Trophoblast cell (in vitro differentiated cells and primary cell): ENCODE data around the gene PHLDA3.

Experiments used
- DNase-seq, 2 donors: peaks; one replicate each; pipeline ENCODE4 v3.0.0-alpha.2; 2016
- H2AFZ ChIP-seq: 2 replicates; pipeline ENCODE4 v1.6.1; 2013; ENCODE audit warnings: low read length, moderate library complexity, mild to moderate bottlenecking; ENCODE audit not compliant: insufficient read depth, poor library complexity
- H2AK5ac ChIP-seq: 2 replicates; pipeline ENCODE4 v1.6.1; 2013; ENCODE audit warnings: mild to moderate bottlenecking, low read length
- H2BK120ac ChIP-seq: 2 replicates; pipeline ENCODE4 v1.6.1; 2013; ENCODE audit warnings: low read length, mild to moderate bottlenecking, moderate library complexity; ENCODE audit not compliant: insufficient read depth, poor library complexity
- H2BK12ac ChIP-seq: 2 replicates; pipeline ENCODE4 v1.6.1; 2013; ENCODE audit warnings: mild to moderate bottlenecking, low read length, moderate library complexity
- H2BK5ac ChIP-seq: 2 replicates; pipeline ENCODE4 v1.6.1; 2013; ENCODE audit warnings: low read length, low read depth, moderate library complexity, mild to moderate bottlenecking; ENCODE audit not compliant: poor library complexity
- H3K14ac ChIP-seq: 2 replicates; pipeline ENCODE4 v1.6.1; 2013; ENCODE audit warnings: mild to moderate bottlenecking, low read length
- H3K18ac ChIP-seq: 2 replicates; pipeline ENCODE4 v1.6.1; 2013; ENCODE audit warnings: mild to moderate bottlenecking, low read length
- H3K23ac ChIP-seq: 2 replicates; pipeline ENCODE4 v1.6.1; 2013; ENCODE audit warnings: low read length
- H3K27ac ChIP-seq: 2 replicates; pipeline ENCODE4 v1.5.1; 2013; ENCODE audit warnings: low read depth, mild to moderate bottlenecking, inconsistent platforms, low read length, moderate library complexity
- H3K27me3 ChIP-seq: 2 replicates; pipeline ENCODE4 v1.6.1; 2013; ENCODE audit warnings: inconsistent platforms, mild to moderate bottlenecking, low read length, moderate library complexity; ENCODE audit not compliant: insufficient read depth
- H3K36me3 ChIP-seq, 2 experiments: 1 replicate in 1 of 2; 2 replicates in 1 of 2; pipeline ENCODE4 v1.6.1; 2013; ENCODE audit warnings: low read length in 2 of 2, mild to moderate bottlenecking in 2 of 2, moderate library complexity in 1 of 2; ENCODE audit not compliant: insufficient read depth in 2 of 2, control insufficient read depth in 1 of 2
- H3K4ac ChIP-seq: 2 replicates; pipeline ENCODE4 v1.6.1; 2013; ENCODE audit warnings: low read depth, mild to moderate bottlenecking, low read length, moderate library complexity
- H3K4me1 ChIP-seq, 2 experiments: 1 replicate in 1 of 2; 2 replicates in 1 of 2; pipeline ENCODE4 v1.6.1; 2013; ENCODE audit warnings: low read length in 2 of 2, mild to moderate bottlenecking in 2 of 2, moderate library complexity in 1 of 2; ENCODE audit not compliant: insufficient read depth in 2 of 2, control insufficient read depth in 1 of 2
- H3K4me2 ChIP-seq: 2 replicates; pipeline ENCODE4 v1.6.1; 2013; ENCODE audit warnings: inconsistent platforms, mild to moderate bottlenecking, low read length, moderate library complexity
- H3K4me3 ChIP-seq: 2 replicates; pipeline ENCODE4 v1.5.1; 2013; ENCODE audit warnings: mild to moderate bottlenecking, low read depth, low read length, inconsistent platforms
- H3K79me1 ChIP-seq: one replicate; pipeline ENCODE4 v1.6.1; 2013; ENCODE audit warnings: low read length
- H3K79me2 ChIP-seq: 2 replicates; pipeline ENCODE4 v1.6.1; 2013; ENCODE audit warnings: low read length, mild to moderate bottlenecking; ENCODE audit not compliant: control insufficient read depth, insufficient read depth, poor library complexity
- H3K9ac ChIP-seq: 2 replicates; pipeline ENCODE4 v1.6.1; 2013; ENCODE audit warnings: mild to moderate bottlenecking, low read length
- H3K9me3 ChIP-seq: 2 replicates; pipeline ENCODE4 v1.6.1; 2013; ENCODE audit warnings: low read depth, mild to moderate bottlenecking, control low read depth, inconsistent platforms, low read length; ENCODE audit not compliant: insufficient read depth
- H4K12ac ChIP-seq: 2 replicates; pipeline ENCODE4 v1.6.1; 2013; ENCODE audit warnings: low read depth, mild to moderate bottlenecking, low read length, moderate library complexity
- H4K8ac ChIP-seq: 2 replicates; pipeline ENCODE4 v1.6.1; 2013; ENCODE audit warnings: low read depth, mild to moderate bottlenecking, low read length, moderate library complexity
- H4K91ac ChIP-seq: one replicate; pipeline ENCODE4 v1.6.1; 2013; ENCODE audit warnings: low read depth, mild to moderate bottlenecking, low read length, moderate library complexity
- WGBS: extraction: QIAGEN DNeasy Blood & Tissue Kit; methylation state at CpG from one replicate; pipeline ENCODE4 v1.1.7; 2013; ENCODE audit warnings: missing lambda C conversion rate; ENCODE audit not compliant: insufficient read length, insufficient coverage; ENCODE audit errors: extremely low coverage; 5-methylcytosine and 5-hydroxymethylcytosine counted together

The PHLDA3 gene

GRCh38 chr1:201508809-201509208 lies 39.8 kb upstream of the PHLDA3 start:
- H4K12ac ChIP-seq: no peak overlapping the region
- no peak overlapping the region for H4K8ac ChIP-seq
- H3K4me2 ChIP-seq: no peak overlapping the region
- peak overlapping the region; percentile 69 for H4K91ac ChIP-seq
- no peak overlapping the region for H2BK5ac ChIP-seq
- no peak overlapping the region for H3K23ac ChIP-seq
- peaks cover 65% of the 10 kb centered on the region for H3K79me1 ChIP-seq
- no peak overlapping the region for H3K4ac ChIP-seq
- H3K79me2 ChIP-seq: peaks cover 29% of the 10 kb centered on the region
- H3K4me1 ChIP-seq: peaks cover 51 to 59% of the 10 kb centered on the region in 2 experiments
- no peak overlapping the region for H3K18ac ChIP-seq
- H3K14ac ChIP-seq: peak overlapping the region; percentile 12
- peaks cover 0 to 2% of the 10 kb centered on the region in 2 experiments for H3K36me3 ChIP-seq
- peak overlapping the region; percentile 56 for H2BK120ac ChIP-seq
- no peak overlapping the region for H2AK5ac ChIP-seq
- H3K4me3 ChIP-seq: no peak overlapping the region
- no peak overlapping the region for H3K9ac ChIP-seq
- WGBS: no CpG with 5 or more reads among the region's 2 CpGs
- H2AFZ ChIP-seq: no peak overlapping the region
- H3K27ac ChIP-seq: no peak overlapping the region
- no peaks in the 10 kb centered on the region for H3K27me3 ChIP-seq
- H2BK12ac ChIP-seq: peak overlapping the region; percentile 71
- H3K9me3 ChIP-seq: no peaks in the 10 kb centered on the region
- DNase-seq: peak in 1 of 2 donors; percentile 59

GRCh38 chr1:201507360-201507675 lies 38.3 kb upstream of the PHLDA3 start:
- peak overlapping the region; percentile 93 for H3K4ac ChIP-seq

GRCh38 chr1:201506557-201507359 lies 37.8 kb upstream of the PHLDA3 start, which contains the start of gene CSRP1:
CSRP1 (minus strand) TSS chr1:201507123; CDS start chr1:201496303, 10,820 bp downstream.
- Histone ChIP-seq H3K4me1 (peaks cover 51 to 56% of the 10 kb centered on the region in 2 experiments), H3K4ac (peak within 1 kb of the TSS; percentile 93), H3K9me3 (no peaks in the 10 kb centered on the region), H4K8ac (peak within 1 kb of the TSS; percentile 93), H2BK12ac (peak within 1 kb of the TSS; percentile 92), H3K79me2 (peaks cover 33% of the 10 kb centered on the region), H3K27ac (peak within 1 kb of the TSS; percentile 84), H3K36me3 (peaks cover 0 to 7% of the 10 kb centered on the region in 2 experiments), H4K91ac (peak within 1 kb of the TSS; percentile 94), H2AK5ac (peak within 1 kb of the TSS; percentile 96), H3K4me2 (peak within 1 kb of the TSS; percentile 85), H4K12ac (peak within 1 kb of the TSS; percentile 83), H3K18ac (peak within 1 kb of the TSS; percentile 99), H3K4me3 (peak within 1 kb of the TSS; percentile 80), H2BK120ac (peak within 1 kb of the TSS; percentile 95), H3K79me1 (peaks cover 61% of the 10 kb centered on the region), H3K14ac (peak within 1 kb of the TSS; percentile 98), H3K23ac (no peak within 1 kb of the TSS), H3K9ac (peak within 1 kb of the TSS; percentile 95), H3K27me3 (no peaks in the 10 kb centered on the region), H2AFZ (peak within 1 kb of the TSS; percentile 20), H2BK5ac (peak within 1 kb of the TSS; percentile 97)
- peak; percentile 78 to 84 for DNase-seq
- WGBS: no CpG with 5 or more reads among the region's 71 CpGs

More at GRCh38 chr1:201507360-201507675, 38.3 kb upstream of the PHLDA3 start:
- peak overlapping the region; percentile 92 for H2BK12ac ChIP-seq
- peak overlapping the region; percentile 82 for H4K12ac ChIP-seq
- H3K79me2 ChIP-seq: peaks cover 32% of the 10 kb centered on the region
- H4K91ac ChIP-seq: peak overlapping the region; percentile 94
- H3K4me3 ChIP-seq: peak overlapping the region; percentile 80
- H3K36me3 ChIP-seq: peaks cover 0 to 4% of the 10 kb centered on the region in 2 experiments
- no peak overlapping the region for H3K23ac ChIP-seq
- WGBS: no CpG with 5 or more reads among the region's 11 CpGs
- H3K27me3 ChIP-seq: no peaks in the 10 kb centered on the region
- H3K4me1 ChIP-seq: peaks cover 46 to 53% of the 10 kb centered on the region in 2 experiments
- peak overlapping the region; percentile 96 for H2AK5ac ChIP-seq
- no peak overlapping the region for H3K9ac ChIP-seq
- H2AFZ ChIP-seq: peak overlapping the region; percentile 20
- no peak for DNase-seq
- peak overlapping the region; percentile 93 for H4K8ac ChIP-seq
- peak overlapping the region; percentile 99 for H3K18ac ChIP-seq
- H3K27ac ChIP-seq: peak overlapping the region; percentile 84
- peak overlapping the region; percentile 98 for H3K14ac ChIP-seq
- H3K4me2 ChIP-seq: peak overlapping the region; percentile 85
- peak overlapping the region; percentile 95 for H2BK120ac ChIP-seq
- H3K9me3 ChIP-seq: no peaks in the 10 kb centered on the region
- H3K79me1 ChIP-seq: peaks cover 62% of the 10 kb centered on the region
- H2BK5ac ChIP-seq: peak overlapping the region; percentile 97

- H3K9me3 ChIP-seq: no peaks in the 10 kb centered on the region
- peak overlapping the region; percentile 95 for H2BK120ac ChIP-seq
- peak overlapping the region; percentile 98 for H3K14ac ChIP-seq
- H2BK5ac ChIP-seq: peak overlapping the region; percentile 97
- no peaks in the 10 kb centered on the region for H3K27me3 ChIP-seq
- H3K36me3 ChIP-seq: peaks cover 0 to 7% of the 10 kb centered on the region in 2 experiments
- no peak overlapping the region for H3K23ac ChIP-seq
- H3K18ac ChIP-seq: no peak overlapping the region
- H4K8ac ChIP-seq: peak overlapping the region; percentile 93
- H3K4me2 ChIP-seq: peak overlapping the region; percentile 85
- H3K4me1 ChIP-seq: peaks cover 52 to 57% of the 10 kb centered on the region in 2 experiments
- no peak overlapping the region for H4K12ac ChIP-seq
- peak overlapping the region; percentile 94 for H4K91ac ChIP-seq
- H2BK12ac ChIP-seq: peak overlapping the region; percentile 92
- peak overlapping the region; percentile 93 for H3K4ac ChIP-seq
- peaks cover 36% of the 10 kb centered on the region for H3K79me2 ChIP-seq
- peak overlapping the region; percentile 95 for H3K9ac ChIP-seq
- WGBS: no CpG with 5 or more reads among the region's 3 CpGs
- H2AK5ac ChIP-seq: peak overlapping the region; percentile 57
- H2AFZ ChIP-seq: no peak overlapping the region
- no peak for DNase-seq
- H3K4me3 ChIP-seq: peak overlapping the region; percentile 80
- H3K79me1 ChIP-seq: peaks cover 60% of the 10 kb centered on the region
- H3K27ac ChIP-seq: peak overlapping the region; percentile 84
Observed at GRCh38 chr1:201506092-201506491, 37.1 kb upstream of the PHLDA3 start.
